RCC 7860 (cell line): Measurements from ENCODE around the gene FAM83G.
"Not testable (repeated sequence)": the region's sequence is repeated elsewhere in the genome, so short reads cannot be mapped to it uniquely, and the experiment has no call there.

Experiments
- DNase-seq: peaks from one replicate; pipeline ENCODE4 v3.0.0-alpha.2; 2015; ENCODE audit warnings: low spot score
- FAIRE-seq: peaks from 2 replicates; lab custom pipeline; 2012; peaks lifted over from hg19 to GRCh38; lab: Jason Lieb, UNC

The FAM83G gene

DNA sequence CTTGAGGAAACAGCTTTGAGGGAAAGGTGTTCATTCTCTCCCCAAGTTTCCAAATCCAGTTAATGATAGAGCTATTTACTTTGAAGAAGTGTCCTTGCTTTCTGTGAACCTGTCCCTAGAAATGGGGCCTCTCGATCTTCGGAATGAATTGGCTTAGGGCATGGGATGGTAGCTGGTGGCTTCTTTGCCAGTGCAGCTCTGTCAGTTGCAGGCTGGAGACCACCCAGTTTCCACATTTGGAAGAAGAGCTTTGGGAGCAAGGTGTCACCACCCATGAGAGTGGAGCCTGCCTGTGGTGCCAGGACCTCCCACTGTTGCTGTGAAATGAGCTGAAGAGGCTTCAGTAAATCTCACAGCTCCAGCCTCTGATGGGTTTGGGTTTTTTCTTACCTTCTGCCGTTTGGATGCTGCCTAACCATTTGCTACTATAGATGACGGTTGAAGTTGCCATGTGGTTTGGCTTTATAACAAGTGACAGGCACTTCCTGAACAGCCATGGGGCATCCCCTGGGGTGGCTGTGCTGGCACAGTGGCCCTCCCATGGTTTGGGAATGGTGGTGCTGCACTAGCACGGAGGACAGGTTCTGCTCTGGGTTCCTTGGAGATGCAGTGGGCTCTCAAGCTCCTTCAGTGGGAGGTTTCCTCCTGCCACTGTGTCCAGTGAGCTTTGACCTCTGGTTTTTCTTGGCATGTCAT lies 72.1 kb downstream of the FAM83G start:
- FAIRE-seq (no peak), DNase-seq (no peak)

DNA sequence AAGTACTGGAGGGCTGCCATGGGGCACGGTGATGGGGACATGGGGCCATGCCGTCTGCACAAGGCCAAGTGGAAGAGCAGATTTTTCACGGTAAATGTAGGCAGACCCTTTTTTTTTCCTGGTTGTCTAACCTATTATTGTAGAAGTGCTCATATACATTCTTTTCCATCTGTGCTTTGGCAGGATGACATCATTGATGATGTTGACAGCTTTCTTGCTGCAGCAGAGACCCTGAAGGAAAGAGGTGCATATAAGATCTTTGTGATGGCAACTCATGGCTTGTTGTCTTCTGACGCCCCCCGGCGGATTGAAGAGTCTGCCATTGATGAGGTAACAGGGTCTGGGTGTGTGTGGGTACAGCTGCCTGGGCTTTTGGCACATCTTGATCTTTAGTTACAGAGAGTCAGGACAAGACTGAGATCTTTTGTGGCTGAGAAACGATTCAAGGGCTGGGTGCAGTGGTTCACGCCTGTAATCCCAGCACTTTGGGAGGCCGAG lies 75.9 kb downstream of the FAM83G start:
- no peak for FAIRE-seq
- no peak for DNase-seq

DNA sequence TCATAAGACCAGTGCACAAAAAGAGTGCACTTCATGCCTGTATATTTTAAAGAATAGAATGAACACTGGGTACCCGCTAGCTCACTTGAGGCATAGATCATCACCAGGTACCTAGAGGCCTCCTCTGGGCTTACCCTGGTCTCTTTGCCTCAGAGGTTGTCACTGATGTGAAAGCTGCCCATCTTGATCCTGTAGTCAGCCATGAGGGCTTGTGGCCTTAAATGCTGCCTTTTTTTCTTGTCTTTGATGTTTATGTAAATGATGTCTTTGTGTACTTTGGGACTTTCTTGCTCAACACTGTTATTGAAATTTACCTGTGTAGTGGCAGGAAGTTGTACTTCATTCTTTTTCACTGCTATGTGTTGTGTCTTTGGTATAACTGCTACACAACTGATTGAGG lies 79.4 kb downstream of the FAM83G start:
- DNase-seq (no peak), FAIRE-seq (no peak)

DNA sequence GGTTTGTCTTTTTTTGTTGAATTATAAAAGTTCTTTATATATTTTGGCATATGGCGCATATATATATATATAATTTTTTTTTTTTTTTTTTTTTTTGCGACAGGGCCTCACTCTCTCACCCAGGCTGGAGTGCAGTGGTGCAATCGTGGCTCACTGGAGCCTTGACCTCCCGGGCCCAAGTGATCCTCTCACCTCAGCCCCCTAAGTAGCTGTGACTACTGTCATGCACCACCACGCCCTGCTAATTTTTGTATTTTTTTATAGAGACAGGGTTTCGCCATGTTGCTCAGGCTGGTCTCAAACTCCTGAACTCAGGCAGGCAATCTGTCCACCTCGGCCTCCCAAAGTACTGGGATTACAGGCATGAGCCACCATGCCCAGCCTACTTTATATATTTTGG lies 82.0 kb downstream of the FAM83G start:
- FAIRE-seq, DNase-seq: not testable (repeated sequence)

DNA sequence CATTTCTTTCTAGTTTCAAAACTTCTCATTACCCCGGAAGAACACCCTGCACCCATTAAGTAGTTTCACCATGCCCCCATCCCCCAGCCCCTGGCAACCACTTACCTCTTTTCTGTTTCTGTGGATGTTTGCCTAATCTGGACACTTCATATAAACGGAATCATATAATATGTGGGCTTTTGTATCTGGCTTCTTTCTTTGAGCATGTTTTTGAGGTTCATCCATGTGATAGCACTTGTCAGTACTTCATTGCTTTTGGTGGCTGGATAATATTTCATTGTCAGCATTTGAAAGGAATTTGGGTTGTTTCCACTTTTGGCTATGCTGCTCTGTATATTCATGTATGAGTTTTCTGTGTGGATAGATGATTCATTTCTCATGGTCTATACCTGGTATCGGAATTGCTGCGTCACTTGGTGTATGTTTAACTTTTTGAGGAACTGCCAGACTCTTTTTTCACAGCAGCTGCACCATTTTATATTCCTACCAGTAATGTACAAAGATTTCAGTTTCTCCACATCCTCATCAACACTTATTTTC lies 82.6 kb downstream of the FAM83G start:
- DNase-seq (peak; percentile 85), FAIRE-seq (peak; percentile 96)

DNA sequence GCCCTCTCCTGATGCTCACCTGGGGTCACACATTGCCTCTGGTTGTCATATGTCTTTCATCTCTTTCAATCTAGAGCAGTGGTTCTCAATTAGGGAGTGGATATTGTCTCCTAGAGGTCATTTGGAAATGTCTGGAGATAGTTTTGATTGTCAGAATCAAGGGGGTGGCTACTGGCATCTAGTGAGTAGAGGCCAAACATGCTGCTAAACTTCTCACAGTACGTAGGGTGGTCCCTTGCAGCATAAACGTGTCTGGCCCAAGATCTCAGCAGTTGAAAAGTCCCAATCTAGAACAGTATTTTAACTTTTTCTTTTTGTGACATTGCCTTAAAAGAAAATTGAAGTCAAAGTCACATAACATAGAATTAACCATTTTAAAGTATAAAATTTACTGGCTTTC lies 83.1 kb downstream of the FAM83G start:
- no peak for DNase-seq
- no peak for FAIRE-seq

DNA sequence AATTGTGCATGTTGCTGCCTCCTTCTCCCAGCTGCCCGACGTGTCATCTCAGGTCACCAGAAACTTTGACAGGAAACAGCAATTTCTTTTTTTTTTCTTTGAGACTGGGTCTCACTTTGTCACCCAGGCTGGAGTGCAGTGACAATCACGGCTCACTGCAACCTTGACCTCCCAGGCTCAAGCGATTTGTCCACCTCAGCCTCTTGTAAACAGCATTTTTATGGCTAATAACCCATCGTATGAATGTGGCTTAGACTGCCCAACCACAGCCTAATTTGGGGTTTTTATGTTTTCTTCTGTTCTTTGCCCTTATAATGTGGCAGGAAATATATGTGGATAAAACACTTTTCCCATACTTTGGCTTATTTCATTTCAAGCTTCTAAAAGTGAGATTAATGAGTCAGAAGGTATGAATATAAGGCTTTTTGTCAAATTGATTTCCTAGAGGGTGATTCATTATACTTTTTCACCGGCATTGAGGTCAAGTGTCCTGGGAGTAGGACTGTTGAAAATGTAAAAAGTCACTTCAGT lies 83.6 kb downstream of the FAM83G start:
- DNase-seq (peak; percentile 45), FAIRE-seq (peak; percentile 82)

DNA sequence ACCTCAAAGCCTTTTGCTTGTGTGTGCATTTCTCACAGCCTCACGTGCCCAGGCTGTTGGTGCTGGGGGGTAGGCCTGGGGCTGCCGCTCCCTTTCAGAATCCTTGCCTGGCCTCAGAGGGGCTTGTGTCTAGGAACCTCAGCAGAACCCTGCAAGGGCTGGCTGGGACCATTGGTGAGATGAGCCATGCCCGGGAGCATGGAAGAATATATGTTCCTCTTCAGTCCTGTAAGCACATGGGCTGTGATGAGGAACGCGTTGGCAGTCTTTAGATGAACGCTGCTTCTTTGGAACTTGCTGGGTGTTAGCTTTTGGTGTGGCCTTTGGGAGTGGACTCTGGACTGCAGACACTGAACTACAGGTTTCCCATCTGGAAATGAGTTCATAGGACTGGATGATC lies 84.6 kb downstream of the FAM83G start:
- DNase-seq = no peak

More for the DNA sequence above, 84.6 kb downstream of the FAM83G start:
- FAIRE-seq = no peak
